Measurements from ENCODE around the gene LRRFIP1.

GRCh38 chr2:237743024-237743423 is 115.6 kb downstream of the LRRFIP1 start:
- no peak for TF ChIP-seq EZH2 (IDR thresholded peaks at IDR 0.05; ENCODE audit: borderline replicate concordance, insufficient read depth, low read depth, low read length, poor library complexity, severe bottlenecking)
- no peak for TF ChIP-seq CTCF (IDR thresholded peaks at IDR 0.05)
